Suprapubic skin (tissue), 3 donors: Measurements from ENCODE around the gene CAMTA1.

Experiments
- CTCF ChIP-seq, 2 donors: fragments of 200-600 bp in 1 of 2; fragments of 450-650 bp in 1 of 2; sonication (generic) in 1 of 2; IDR thresholded peaks; one replicate each; pipeline ENCODE4 v1.5.1; 2016 to 2019; ENCODE audit warnings: antibody characterized with exemption in 2 of 2, mild to moderate bottlenecking in 1 of 2, moderate library complexity in 1 of 2
- EP300 ChIP-seq: sonication (generic); formaldehyde crosslinking; IDR thresholded peaks from one replicate; pipeline ENCODE4 v1.6.1; 2017; ENCODE audit warnings: antibody characterized with exemption
- POLR2A ChIP-seq, 2 donors: fragments of 450-650 bp; IDR thresholded peaks; one replicate each; pipeline ENCODE4 v1.6.1; 2017; ENCODE audit warnings: antibody characterized with exemption in 2 of 2, mild to moderate bottlenecking in 2 of 2, moderate library complexity in 2 of 2

- TF ChIP-seq POLR2A (IDR thresholded peaks at IDR 0.05) (no peak), CTCF (IDR thresholded peaks at IDR 0.05) (no peak), EP300 (no peak)
These were observed 126.0 kb downstream of the CAMTA1 start for GRCh38 chr1:6911021-6911941.
